Measurements from ENCODE around the gene RELN. TPM values are rescaled to one million over a fixed set of nuclear protein-coding genes. Genes with fewer than 3 reads are reported as not detected.

Gene RELN
- total RNA-seq, 1 experiment from 2014 or later: 0.20 TPM

DNA sequence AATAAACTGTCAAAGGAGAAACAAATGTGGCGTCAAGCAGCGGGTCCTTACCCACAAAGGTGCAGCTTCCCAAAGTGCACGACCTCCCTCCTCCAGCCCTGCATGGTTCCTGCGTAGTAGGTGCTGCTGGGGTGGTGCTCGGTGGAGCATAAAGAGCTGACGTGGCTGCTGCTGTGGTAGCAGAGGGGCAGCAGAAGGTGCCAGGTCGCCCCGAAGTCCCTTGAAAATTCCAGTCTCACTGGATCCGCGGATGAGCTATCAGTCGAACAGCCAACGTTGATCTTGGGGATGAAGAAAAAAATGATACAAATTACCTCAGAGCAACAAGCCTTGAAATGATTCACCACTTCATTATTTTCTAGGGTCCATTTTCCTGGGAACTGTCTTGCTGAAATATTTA lies 438.4 kb downstream of the RELN start:
- ATAC-seq (no peak), DNase-seq (ENCODE audit: low read depth, low spot score) (no peak)
- H3K4me1 ChIP-seq (ENCODE audit: control insufficient read depth in 1 of 2, insufficient read depth in 2 of 2, low read length in 2 of 2): no peaks in the 10 kb centered on the region
- no peak overlapping the region for H3K27ac ChIP-seq (ENCODE audit: low read depth, low read length)
- H3K36me3 ChIP-seq (ENCODE audit: control insufficient read depth in 1 of 2, insufficient read depth in 2 of 2, low read length in 2 of 2): no peaks in the 10 kb centered on the region
- intact Hi-C loops (cut with micrococcal nuclease): no loop called here
- H4K20me1 ChIP-seq (ENCODE audit: insufficient read depth): no peaks in the 10 kb centered on the region
- no peak overlapping the region for H3K4me3 ChIP-seq (replicated peaks in 1 of 2; ENCODE audit: low read depth in 1 of 2, low read length in 2 of 2)
- no peak overlapping the region for H3K4me2 ChIP-seq (ENCODE audit: low read length)
- peaks cover 31% of the 10 kb centered on the region for H3K27me3 ChIP-seq (ENCODE audit: insufficient read depth, low read length)
- H3K9ac ChIP-seq (ENCODE audit: low read length): no peak overlapping the region
- no peaks in the 10 kb centered on the region for H3K9me3 ChIP-seq (ENCODE audit: control insufficient read depth in 1 of 2, insufficient read depth in 1 of 2, low read depth in 1 of 2, low read length in 2 of 2)
- no peak overlapping the region for H2AFZ ChIP-seq (ENCODE audit: low read depth, low read length, poor library complexity, severe bottlenecking)
- H3K79me2 ChIP-seq (ENCODE audit: insufficient read depth, low read length): no peaks in the 10 kb centered on the region
- ChIA-PET POLR2A (no interaction called here), CTCF (no interaction called here), RAD21 (ENCODE audit: low non-redundant PET in 1 of 2, low total read pairs in 2 of 2, uncharacterized antibody in 2 of 2, unreplicated experiment in 2 of 2) (no interaction called here)
- TF ChIP-seq JUND (IDR thresholded peaks at IDR 0.05) (no peak), RAD21 (IDR thresholded peaks at IDR 0.05; ENCODE audit: low read depth) (no peak), ZNF274 (IDR thresholded peaks at IDR 0.05; ENCODE audit: low read depth, low read length) (no peak), TCF7L2 (IDR thresholded peaks at IDR 0.05; ENCODE audit: borderline replicate concordance, extremely low read depth, insufficient read depth, insufficient read length) (no peak), FOSL1 (IDR thresholded peaks at IDR 0.05; ENCODE audit: low read depth) (no peak), SIN3A (IDR thresholded peaks at IDR 0.05; ENCODE audit: low read depth) (no peak), EZH2 (IDR thresholded peaks at IDR 0.05) (no peak), EGR1 (IDR thresholded peaks at IDR 0.05; ENCODE audit: low read depth) (no peak)
- TF ChIP-seq, protein P1, sequence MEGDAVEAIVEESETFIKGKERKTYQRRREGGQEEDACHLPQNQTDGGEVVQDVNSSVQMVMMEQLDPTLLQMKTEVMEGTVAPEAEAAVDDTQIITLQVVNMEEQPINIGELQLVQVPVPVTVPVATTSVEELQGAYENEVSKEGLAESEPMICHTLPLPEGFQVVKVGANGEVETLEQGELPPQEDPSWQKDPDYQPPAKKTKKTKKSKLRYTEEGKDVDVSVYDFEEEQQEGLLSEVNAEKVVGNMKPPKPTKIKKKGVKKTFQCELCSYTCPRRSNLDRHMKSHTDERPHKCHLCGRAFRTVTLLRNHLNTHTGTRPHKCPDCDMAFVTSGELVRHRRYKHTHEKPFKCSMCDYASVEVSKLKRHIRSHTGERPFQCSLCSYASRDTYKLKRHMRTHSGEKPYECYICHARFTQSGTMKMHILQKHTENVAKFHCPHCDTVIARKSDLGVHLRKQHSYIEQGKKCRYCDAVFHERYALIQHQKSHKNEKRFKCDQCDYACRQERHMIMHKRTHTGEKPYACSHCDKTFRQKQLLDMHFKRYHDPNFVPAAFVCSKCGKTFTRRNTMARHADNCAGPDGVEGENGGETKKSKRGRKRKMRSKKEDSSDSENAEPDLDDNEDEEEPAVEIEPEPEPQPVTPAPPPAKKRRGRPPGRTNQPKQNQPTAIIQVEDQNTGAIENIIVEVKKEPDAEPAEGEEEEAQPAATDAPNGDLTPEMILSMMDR (IDR thresholded peaks at IDR 0.05 in 2 of 3, conservative IDR thresholded peaks at IDR 0.05 in 1 of 3; ENCODE audit: borderline replicate concordance in 1 of 3, insufficient read depth in 1 of 3, low read depth in 2 of 3, low read length in 2 of 3): no peak
- H3K9me2 ChIP-seq (ENCODE audit: insufficient read depth): no peaks in the 10 kb centered on the region
- BruUV-seq (replicated peaks): no TSS peak

DNA sequence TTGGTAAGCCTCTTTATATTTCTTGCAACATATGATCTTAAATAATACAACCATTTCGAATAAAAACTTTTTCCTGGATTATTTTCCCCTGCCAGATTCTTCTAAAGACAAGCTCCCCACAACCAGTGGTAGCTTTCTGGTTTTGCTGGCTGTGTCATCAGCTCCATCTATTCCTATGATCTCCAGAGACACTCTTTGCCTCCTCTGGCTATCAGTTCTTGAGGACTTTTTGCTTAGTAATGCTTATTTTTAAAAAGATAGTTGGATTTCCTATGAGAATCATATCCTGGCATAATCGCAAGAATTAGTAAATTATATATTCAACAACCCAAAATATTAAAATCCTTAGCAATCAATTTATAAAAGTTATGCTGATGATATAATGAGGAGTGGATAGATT lies 439.7 kb downstream of the RELN start:
- H3K27me3 ChIP-seq (ENCODE audit: insufficient read depth, low read length): peaks cover 28% of the 10 kb centered on the region; the same call in 1 of the 2 replicates
- ChIA-PET POLR2A (no interaction called here), RAD21 (ENCODE audit: low non-redundant PET in 1 of 2, low total read pairs in 2 of 2, uncharacterized antibody in 2 of 2, unreplicated experiment in 2 of 2) (no interaction called here), CTCF (no interaction called here)
- H3K36me3 ChIP-seq (ENCODE audit: control insufficient read depth in 1 of 2, insufficient read depth in 2 of 2, low read length in 2 of 2): no peaks in the 10 kb centered on the region
- H2AFZ ChIP-seq (ENCODE audit: low read depth, low read length, poor library complexity, severe bottlenecking): no peak overlapping the region
- H3K9ac ChIP-seq (ENCODE audit: low read length): no peak overlapping the region
- intact Hi-C loops (cut with micrococcal nuclease): no loop called here
- no peak overlapping the region for H3K27ac ChIP-seq (ENCODE audit: low read depth, low read length)
- H3K4me1 ChIP-seq (ENCODE audit: control insufficient read depth in 1 of 2, insufficient read depth in 2 of 2, low read length in 2 of 2): no peaks in the 10 kb centered on the region
- H4K20me1 ChIP-seq (ENCODE audit: insufficient read depth): no peaks in the 10 kb centered on the region
- no TSS peak for BruUV-seq (replicated peaks)
- H3K79me2 ChIP-seq (ENCODE audit: insufficient read depth, low read length): no peaks in the 10 kb centered on the region
- ATAC-seq: no peak
- H3K4me3 ChIP-seq (replicated peaks in 1 of 2; ENCODE audit: low read depth in 1 of 2, low read length in 2 of 2): no peak overlapping the region
- no peaks in the 10 kb centered on the region for H3K9me3 ChIP-seq (ENCODE audit: control insufficient read depth in 1 of 2, insufficient read depth in 1 of 2, low read depth in 1 of 2, low read length in 2 of 2)
- H3K4me2 ChIP-seq (ENCODE audit: low read length): no peak overlapping the region
- no peaks in the 10 kb centered on the region for H3K9me2 ChIP-seq (ENCODE audit: insufficient read depth)
- no peak for DNase-seq (ENCODE audit: low read depth, low spot score)
- no peak for TF ChIP-seq EGR1 (IDR thresholded peaks at IDR 0.05; ENCODE audit: low read depth)
- TF ChIP-seq CBX3 (IDR thresholded peaks at IDR 0.05; ENCODE audit: low read depth): no peak
- TF ChIP-seq YY1 (IDR thresholded peaks at IDR 0.05; ENCODE audit: extremely low read depth, insufficient replicate concordance, low read depth, low read length): no peak
- TF ChIP-seq POLR2AphosphoS5 (IDR thresholded peaks at IDR 0.05; ENCODE audit: low read depth, low read length): no peak
- TF ChIP-seq ZNF274 (IDR thresholded peaks at IDR 0.05; ENCODE audit: low read depth, low read length): no peak
- no peak for TF ChIP-seq ZFX (IDR thresholded peaks at IDR 0.05)
- no peak for TF ChIP-seq EZH2 (IDR thresholded peaks at IDR 0.05)
- no peak for TF ChIP-seq SP1 (IDR thresholded peaks at IDR 0.05; ENCODE audit: low read depth)
- TF ChIP-seq SIN3A (IDR thresholded peaks at IDR 0.05; ENCODE audit: low read depth): no peak
- TF ChIP-seq, protein P2, sequence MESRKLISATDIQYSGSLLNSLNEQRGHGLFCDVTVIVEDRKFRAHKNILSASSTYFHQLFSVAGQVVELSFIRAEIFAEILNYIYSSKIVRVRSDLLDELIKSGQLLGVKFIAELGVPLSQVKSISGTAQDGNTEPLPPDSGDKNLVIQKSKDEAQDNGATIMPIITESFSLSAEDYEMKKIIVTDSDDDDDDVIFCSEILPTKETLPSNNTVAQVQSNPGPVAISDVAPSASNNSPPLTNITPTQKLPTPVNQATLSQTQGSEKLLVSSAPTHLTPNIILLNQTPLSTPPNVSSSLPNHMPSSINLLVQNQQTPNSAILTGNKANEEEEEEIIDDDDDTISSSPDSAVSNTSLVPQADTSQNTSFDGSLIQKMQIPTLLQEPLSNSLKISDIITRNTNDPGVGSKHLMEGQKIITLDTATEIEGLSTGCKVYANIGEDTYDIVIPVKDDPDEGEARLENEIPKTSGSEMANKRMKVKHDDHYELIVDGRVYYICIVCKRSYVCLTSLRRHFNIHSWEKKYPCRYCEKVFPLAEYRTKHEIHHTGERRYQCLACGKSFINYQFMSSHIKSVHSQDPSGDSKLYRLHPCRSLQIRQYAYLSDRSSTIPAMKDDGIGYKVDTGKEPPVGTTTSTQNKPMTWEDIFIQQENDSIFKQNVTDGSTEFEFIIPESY (IDR thresholded peaks at IDR 0.05; ENCODE audit: extremely low read depth, insufficient replicate concordance, low read length): no peak
- no peak for TF ChIP-seq CEBPB (IDR thresholded peaks at IDR 0.05; ENCODE audit: low read depth)
- TF ChIP-seq FOSL1 (IDR thresholded peaks at IDR 0.05; ENCODE audit: low read depth): no peak

Data from HCT116 (cell line).